Endothelial cell of umbilical vein (primary cell): Measurements from ENCODE around the gene CLIP2.

Experiments used
- EZH2 ChIP-seq: IDR thresholded peaks from 2 replicates; pipeline ENCODE4 v1.6.1; 2012; ENCODE audit warnings: borderline replicate concordance, low read depth, mild to moderate bottlenecking, moderate library complexity, low read length, inconsistent platforms; ENCODE audit not compliant: severe bottlenecking
- FOS ChIP-seq: IDR thresholded peaks from 2 replicates; pipeline ENCODE4 v1.6.1; 2011; ENCODE audit warnings: mild to moderate bottlenecking, low read length, moderate library complexity, borderline replicate concordance; ENCODE audit not compliant: insufficient read depth
- JUN ChIP-seq: IDR thresholded peaks from 2 replicates; pipeline ENCODE4 v1.6.1; 2011; ENCODE audit warnings: borderline replicate concordance, low read depth; ENCODE audit not compliant: insufficient read length, insufficient read depth
- MYC ChIP-seq: IDR thresholded peaks from one replicate; pipeline ENCODE4 v1.6.1; 2011; ENCODE audit warnings: mild to moderate bottlenecking, low read depth, low read length
- POLR2A ChIP-seq: IDR thresholded peaks from 2 replicates; pipeline ENCODE4 v1.6.1; 2012; ENCODE audit warnings: low read depth, mild to moderate bottlenecking, control low read depth, low read length
- POLR2AphosphoS5 ChIP-seq: IDR thresholded peaks from 2 replicates; pipeline ENCODE4 v1.6.1; 2012; ENCODE audit warnings: low read depth, mild to moderate bottlenecking, control low read depth, low read length, moderate library complexity; ENCODE audit not compliant: insufficient read depth
- TF ChIP-seq, protein P1 (sequence below), 2 donors: IDR thresholded peaks; 1 replicate in 1 of 2; 2 replicates in 1 of 2; pipeline ENCODE4 v1.5.1; 2011; ENCODE audit warnings: low read length in 2 of 2, mild to moderate bottlenecking in 2 of 2, moderate library complexity in 2 of 2, control low read depth in 1 of 2, inconsistent platforms in 1 of 2, low read depth in 1 of 2; ENCODE audit not compliant: insufficient read depth in 1 of 2; ENCODE audit errors: extremely low read depth in 1 of 2
- TF ChIP-seq, protein P2 (sequence below): IDR thresholded peaks from 2 replicates; pipeline ENCODE4 v1.6.1; 2011; ENCODE audit not compliant: insufficient read depth, insufficient read length

- no peak for TF ChIP-seq POLR2A
- TF ChIP-seq MYC = no peak
- TF ChIP-seq, protein P1, sequence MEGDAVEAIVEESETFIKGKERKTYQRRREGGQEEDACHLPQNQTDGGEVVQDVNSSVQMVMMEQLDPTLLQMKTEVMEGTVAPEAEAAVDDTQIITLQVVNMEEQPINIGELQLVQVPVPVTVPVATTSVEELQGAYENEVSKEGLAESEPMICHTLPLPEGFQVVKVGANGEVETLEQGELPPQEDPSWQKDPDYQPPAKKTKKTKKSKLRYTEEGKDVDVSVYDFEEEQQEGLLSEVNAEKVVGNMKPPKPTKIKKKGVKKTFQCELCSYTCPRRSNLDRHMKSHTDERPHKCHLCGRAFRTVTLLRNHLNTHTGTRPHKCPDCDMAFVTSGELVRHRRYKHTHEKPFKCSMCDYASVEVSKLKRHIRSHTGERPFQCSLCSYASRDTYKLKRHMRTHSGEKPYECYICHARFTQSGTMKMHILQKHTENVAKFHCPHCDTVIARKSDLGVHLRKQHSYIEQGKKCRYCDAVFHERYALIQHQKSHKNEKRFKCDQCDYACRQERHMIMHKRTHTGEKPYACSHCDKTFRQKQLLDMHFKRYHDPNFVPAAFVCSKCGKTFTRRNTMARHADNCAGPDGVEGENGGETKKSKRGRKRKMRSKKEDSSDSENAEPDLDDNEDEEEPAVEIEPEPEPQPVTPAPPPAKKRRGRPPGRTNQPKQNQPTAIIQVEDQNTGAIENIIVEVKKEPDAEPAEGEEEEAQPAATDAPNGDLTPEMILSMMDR (IDR thresholded peaks at IDR 0.05; ENCODE audit: extremely low read depth in 1 of 2, insufficient read depth in 1 of 2, low read depth in 1 of 2, low read length in 2 of 2) = no peak
- no peak for TF ChIP-seq EZH2
- TF ChIP-seq, protein P2, sequence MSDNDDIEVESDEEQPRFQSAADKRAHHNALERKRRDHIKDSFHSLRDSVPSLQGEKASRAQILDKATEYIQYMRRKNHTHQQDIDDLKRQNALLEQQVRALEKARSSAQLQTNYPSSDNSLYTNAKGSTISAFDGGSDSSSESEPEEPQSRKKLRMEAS = no peak
- TF ChIP-seq POLR2AphosphoS5 = no peak
- TF ChIP-seq JUN = no peak
- TF ChIP-seq FOS = no peak
These were observed 86.6 kb downstream of the CLIP2 start for GRCh38 chr7:74375726-74376220.
